ENCODE data around the gene USP10. TPM values are rescaled to one million over a fixed set of nuclear protein-coding genes. Genes with fewer than 3 reads are reported as not detected.

The USP10 gene
- total RNA-seq, 2 donors from 2014 or later = 148 to 149 TPM

DNA sequence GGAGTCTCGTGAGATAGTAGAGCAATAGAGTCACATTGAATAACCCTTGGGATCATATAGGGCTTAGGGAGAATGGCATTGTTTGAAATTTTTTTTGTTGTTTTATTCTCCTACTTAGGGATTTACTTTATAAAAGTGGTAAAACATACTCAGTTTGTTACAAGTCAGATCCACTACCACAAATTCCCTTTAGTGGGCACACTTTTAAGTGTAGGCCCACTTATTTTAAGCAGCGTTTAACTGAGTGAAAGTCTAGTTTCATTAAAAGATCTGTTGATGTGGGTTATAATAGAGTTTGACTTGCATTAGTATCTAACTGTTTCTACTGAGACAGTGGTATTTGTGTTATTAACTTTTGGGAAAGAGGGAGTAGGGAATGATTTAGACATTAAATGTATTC is 49.3 kb downstream of the USP10 start:
- TF ChIP-seq, protein P1, sequence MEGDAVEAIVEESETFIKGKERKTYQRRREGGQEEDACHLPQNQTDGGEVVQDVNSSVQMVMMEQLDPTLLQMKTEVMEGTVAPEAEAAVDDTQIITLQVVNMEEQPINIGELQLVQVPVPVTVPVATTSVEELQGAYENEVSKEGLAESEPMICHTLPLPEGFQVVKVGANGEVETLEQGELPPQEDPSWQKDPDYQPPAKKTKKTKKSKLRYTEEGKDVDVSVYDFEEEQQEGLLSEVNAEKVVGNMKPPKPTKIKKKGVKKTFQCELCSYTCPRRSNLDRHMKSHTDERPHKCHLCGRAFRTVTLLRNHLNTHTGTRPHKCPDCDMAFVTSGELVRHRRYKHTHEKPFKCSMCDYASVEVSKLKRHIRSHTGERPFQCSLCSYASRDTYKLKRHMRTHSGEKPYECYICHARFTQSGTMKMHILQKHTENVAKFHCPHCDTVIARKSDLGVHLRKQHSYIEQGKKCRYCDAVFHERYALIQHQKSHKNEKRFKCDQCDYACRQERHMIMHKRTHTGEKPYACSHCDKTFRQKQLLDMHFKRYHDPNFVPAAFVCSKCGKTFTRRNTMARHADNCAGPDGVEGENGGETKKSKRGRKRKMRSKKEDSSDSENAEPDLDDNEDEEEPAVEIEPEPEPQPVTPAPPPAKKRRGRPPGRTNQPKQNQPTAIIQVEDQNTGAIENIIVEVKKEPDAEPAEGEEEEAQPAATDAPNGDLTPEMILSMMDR (conservative IDR thresholded peaks at IDR 0.05) = no peak
- 60 to 94% methylated on average over 2 of the region's 2 CpGs for WGBS, 2 experiments (ENCODE audit: insufficient coverage in 1 of 2, insufficient read length in 1 of 2)
- Mint-ChIP-seq H3K27ac (no peak overlapping the region), H3K4me1 (peaks cover 4% of the 10 kb centered on the region), H3K4me3 (no peak overlapping the region), H3K9me3 (no peaks in the 10 kb centered on the region), H3K27me3 (ENCODE audit: insufficient read depth) (no peaks in the 10 kb centered on the region), H3K36me3 (ENCODE audit: low read depth) (peaks cover 20% of the 10 kb centered on the region)
- no peak for DNase-seq
- peaks cover 39% of the 10 kb centered on the region for H3K36me3 ChIP-seq (ENCODE audit: control insufficient read depth, insufficient read depth, low read length)
- no peaks in the 10 kb centered on the region for H3K9me3 ChIP-seq (ENCODE audit: control insufficient read depth, low read length)
- no peak overlapping the region for H3K27ac ChIP-seq (ENCODE audit: low read depth, low read length)
- no peaks in the 10 kb centered on the region for H3K27me3 ChIP-seq (ENCODE audit: control insufficient read depth, insufficient read depth, low read length, poor library complexity, severe bottlenecking)
- H3K4me3 ChIP-seq (ENCODE audit: low read length) = no peak overlapping the region
- H3K9ac ChIP-seq (ENCODE audit: extremely low read depth, low read length, poor library complexity, severe bottlenecking) = no peak overlapping the region
- H3K4me1 ChIP-seq (ENCODE audit: control insufficient read depth, insufficient read depth, low read length) = no peaks in the 10 kb centered on the region

DNA sequence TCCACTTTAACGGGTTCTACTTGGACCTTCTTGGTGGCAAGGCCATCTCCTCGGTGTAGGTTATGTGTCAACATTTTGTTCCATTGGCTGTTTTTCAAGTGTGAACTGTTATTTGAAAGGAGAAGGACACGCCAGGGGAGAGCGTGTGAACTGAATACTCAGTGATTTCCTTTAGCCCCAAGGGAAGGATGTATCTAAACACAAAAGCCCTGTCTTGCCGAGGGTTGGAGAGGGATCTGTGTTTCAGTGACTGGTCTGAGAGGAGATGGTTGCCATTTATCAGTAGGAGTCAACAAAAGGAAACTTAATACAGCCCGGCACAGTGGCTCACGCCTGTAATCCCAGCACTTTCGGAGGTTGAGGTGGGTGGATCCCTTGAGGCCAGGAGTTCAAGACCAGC is 50.0 kb downstream of the USP10 start:
- WGBS, 2 experiments (ENCODE audit: insufficient coverage in 1 of 2, insufficient read length in 1 of 2) = 72 to 83% methylated on average over 7 to 8 of the region's 8 CpGs
- peaks cover 20% of the 10 kb centered on the region for H3K36me3 Mint-ChIP-seq (ENCODE audit: low read depth)
- H3K27ac Mint-ChIP-seq = peak overlapping the region; percentile 16
- H3K27me3 Mint-ChIP-seq (ENCODE audit: insufficient read depth) = no peaks in the 10 kb centered on the region
- Histone ChIP-seq H3K36me3 (ENCODE audit: control insufficient read depth, insufficient read depth, low read length) (peaks cover 34% of the 10 kb centered on the region), H3K9me3 (ENCODE audit: control insufficient read depth, low read length) (no peaks in the 10 kb centered on the region), H3K27ac (ENCODE audit: low read depth, low read length) (no peak overlapping the region), H3K4me1 (ENCODE audit: control insufficient read depth, insufficient read depth, low read length) (no peaks in the 10 kb centered on the region), H3K4me3 (ENCODE audit: low read length) (no peak overlapping the region), H3K27me3 (ENCODE audit: control insufficient read depth, insufficient read depth, low read length, poor library complexity, severe bottlenecking) (no peaks in the 10 kb centered on the region), H3K9ac (ENCODE audit: extremely low read depth, low read length, poor library complexity, severe bottlenecking) (no peak overlapping the region)
- peaks cover 8% of the 10 kb centered on the region for H3K4me1 Mint-ChIP-seq
- TF ChIP-seq, protein P1 (conservative IDR thresholded peaks at IDR 0.05) = no peak
- H3K9me3 Mint-ChIP-seq = no peaks in the 10 kb centered on the region
- DNase-seq = no peak
- no peak overlapping the region for H3K4me3 Mint-ChIP-seq

DNA sequence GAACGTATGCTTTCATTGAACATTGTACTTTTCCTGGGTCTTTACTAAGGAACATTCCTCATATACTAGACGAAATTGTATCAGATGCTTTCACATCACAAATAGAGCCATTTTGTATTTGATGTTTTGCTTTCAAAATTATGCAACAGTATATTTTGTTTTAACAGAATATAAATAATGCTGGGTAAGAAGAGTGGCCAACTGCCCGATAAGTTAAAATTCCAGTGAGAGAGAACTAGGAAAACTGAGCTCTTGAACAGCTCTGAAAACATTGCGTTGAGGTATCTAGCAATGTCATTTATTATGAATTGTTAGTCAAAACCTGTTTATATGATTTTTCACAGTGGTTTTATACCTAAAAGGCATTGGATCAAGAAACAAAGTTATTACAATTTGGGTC is 50.8 kb downstream of the USP10 start:
- no peak overlapping the region for H3K4me3 ChIP-seq (ENCODE audit: low read length)
- WGBS, 2 experiments (ENCODE audit: insufficient coverage in 1 of 2, insufficient read length in 1 of 2) = 91 to 100% methylated on average over 2 to 4 of the region's 4 CpGs
- DNase-seq = no peak
- no peaks in the 10 kb centered on the region for H3K9me3 Mint-ChIP-seq
- H3K27ac Mint-ChIP-seq = no peak overlapping the region
- H3K4me1 ChIP-seq (ENCODE audit: control insufficient read depth, insufficient read depth, low read length) = no peaks in the 10 kb centered on the region
- H3K4me3 Mint-ChIP-seq = no peak overlapping the region
- H3K36me3 ChIP-seq (ENCODE audit: control insufficient read depth, insufficient read depth, low read length) = peaks cover 28% of the 10 kb centered on the region
- no peaks in the 10 kb centered on the region for H3K9me3 ChIP-seq (ENCODE audit: control insufficient read depth, low read length)
- H3K4me1 Mint-ChIP-seq = peaks cover 8% of the 10 kb centered on the region
- H3K27me3 Mint-ChIP-seq (ENCODE audit: insufficient read depth) = no peaks in the 10 kb centered on the region
- no peaks in the 10 kb centered on the region for H3K27me3 ChIP-seq (ENCODE audit: control insufficient read depth, insufficient read depth, low read length, poor library complexity, severe bottlenecking)
- H3K27ac ChIP-seq (ENCODE audit: low read depth, low read length) = no peak overlapping the region
- no peak overlapping the region for H3K9ac ChIP-seq (ENCODE audit: extremely low read depth, low read length, poor library complexity, severe bottlenecking)
- H3K36me3 Mint-ChIP-seq (ENCODE audit: low read depth) = peaks cover 19% of the 10 kb centered on the region
- TF ChIP-seq, protein P1 (conservative IDR thresholded peaks at IDR 0.05) = no peak
